Naive thymus-derived CD4-positive, alpha-beta T cell (primary cell): Measurements from ENCODE around the gene DGCR2. TPM values are rescaled to one million over a fixed set of nuclear protein-coding genes. Genes with fewer than 3 reads are reported as not detected.
"Not testable (repeated sequence)": the region's sequence is repeated elsewhere in the genome, so short reads cannot be mapped to it uniquely, and the experiment has no call there.

ENCODE experiments used
- ATAC-seq: fragments of 150-1000 bp; cut with Tn5 transposase; 2 replicates; pipeline ENCODE4 v1.10.0; 2021; ENCODE audit warnings: mild to moderate bottlenecking, moderate library complexity
- CTCF ChIA-PET: fragments of 350-600 bp; sonication (Branson Sonifier 250); formaldehyde crosslinking; loops from one replicate; lab custom pipeline; 2021; ENCODE audit warnings: antibody characterized with exemption; lab: Charles Lee
- POLR2A ChIA-PET: fragments of 350-600 bp; sonication (Branson Sonifier 250); formaldehyde crosslinking; loops from one replicate; lab custom pipeline; 2021; ENCODE audit warnings: antibody characterized with exemption, inconsistent platforms; lab: Charles Lee
- DNase-seq, 9 donors: peaks; one replicate each; pipeline versions ENCODE4 v3.0.0 to v3.0.0-alpha.2; 2020 to 2022; ENCODE audit warnings: mixed read lengths in 1 of 9
- H3K27ac ChIP-seq: one replicate; pipeline ENCODE4 v1.7.0; 2013; ENCODE audit warnings: mild to moderate bottlenecking, low read depth, low read length, moderate library complexity
- H3K27me3 ChIP-seq, 2 donors: one replicate each; pipeline ENCODE4 v1.7.0; 2013; ENCODE audit warnings: low read length in 2 of 2, mild to moderate bottlenecking in 2 of 2, moderate library complexity in 2 of 2; ENCODE audit not compliant: control insufficient read depth in 2 of 2, insufficient read depth in 2 of 2
- H3K36me3 ChIP-seq, 3 experiments: 1 replicate in 2 of 3; 2 replicates in 1 of 3; pipeline ENCODE4 v1.7.0; 2013; ENCODE audit warnings: low read length in 3 of 3, mild to moderate bottlenecking in 3 of 3, moderate library complexity in 1 of 3; ENCODE audit not compliant: insufficient read depth in 3 of 3, control insufficient read depth in 2 of 3
- H3K4me1 ChIP-seq, 2 donors: one replicate each; pipeline ENCODE4 v1.7.0; 2013; ENCODE audit warnings: low read length in 2 of 2, mild to moderate bottlenecking in 2 of 2, moderate library complexity in 1 of 2; ENCODE audit not compliant: control insufficient read depth in 2 of 2, insufficient read depth in 2 of 2
- H3K4me3 ChIP-seq: 2 replicates; pipeline ENCODE4 v1.7.0; 2013; ENCODE audit warnings: mild to moderate bottlenecking, low read length
- H3K9me3 ChIP-seq, 3 experiments: 1 replicate in 2 of 3; 2 replicates in 1 of 3; pipeline ENCODE4 v1.7.0; 2013; ENCODE audit warnings: low read length in 3 of 3; ENCODE audit not compliant: control insufficient read depth in 2 of 3
- H3K27ac Mint-ChIP-seq, 9 donors: one replicate each; pipeline ENCODE4 v1.8.0; 2020 to 2022; ENCODE audit warnings: mixed read lengths in 9 of 9, mild to moderate bottlenecking in 8 of 9, moderate library complexity in 5 of 9, inconsistent platforms in 2 of 9
- H3K27me3 Mint-ChIP-seq, 5 donors: one replicate each; pipeline ENCODE4 v1.8.0; 2021 to 2022; ENCODE audit warnings: mixed read lengths in 5 of 5, mild to moderate bottlenecking in 1 of 5
- H3K36me3 Mint-ChIP-seq, 5 donors: one replicate each; pipeline ENCODE4 v1.8.0; 2020 to 2022; ENCODE audit warnings: mixed read lengths in 5 of 5, mild to moderate bottlenecking in 3 of 5, inconsistent platforms in 1 of 5
- H3K4me1 Mint-ChIP-seq, 7 donors: one replicate each; pipeline ENCODE4 v1.8.0; 2020 to 2022; ENCODE audit warnings: mixed read lengths in 7 of 7, mild to moderate bottlenecking in 3 of 7, inconsistent platforms in 1 of 7
- H3K4me3 Mint-ChIP-seq, 10 donors: one replicate each; pipeline ENCODE4 v1.8.0; 2020 to 2022; ENCODE audit warnings: mild to moderate bottlenecking in 10 of 10, mixed read lengths in 10 of 10, moderate library complexity in 6 of 10, inconsistent platforms in 2 of 10
- H3K9me3 Mint-ChIP-seq, 11 donors: one replicate each; pipeline ENCODE4 v1.8.0; 2020 to 2022; ENCODE audit warnings: mixed read lengths in 11 of 11, mild to moderate bottlenecking in 4 of 11, inconsistent platforms in 1 of 11, moderate library complexity in 1 of 11
- intact Hi-C, 2 donors: fragments of 100-400 bp; cut with micrococcal nuclease; formaldehyde crosslinking; loops; one replicate each; pipeline ENCODE4 v1.15.1; 2023
- polyA plus RNA-seq, 2 donors: library from polyadenylated mRNA; unstranded; fragments of 300-500 nt; fragmentation: Illumina TruSeq; gene quantifications; one replicate each; pipeline ENCODE4 v1.2.3, GENCODE V29; 2021
- total RNA-seq, 6 experiments: library from RNA in 5 of 6; stranded (reverse) in 5 of 6; gene quantifications; 1 replicate in 5 of 6; 2 replicates in 1 of 6; pipeline ENCODE4 v1.2.3 and lab custom pipeline; 2021 to 2026

DGCR2 gene
- total and polyA plus RNA-seq, 7 experiments from 2014 or later, result 38.8 to 81.9 (median 50.4) TPM

DNA sequence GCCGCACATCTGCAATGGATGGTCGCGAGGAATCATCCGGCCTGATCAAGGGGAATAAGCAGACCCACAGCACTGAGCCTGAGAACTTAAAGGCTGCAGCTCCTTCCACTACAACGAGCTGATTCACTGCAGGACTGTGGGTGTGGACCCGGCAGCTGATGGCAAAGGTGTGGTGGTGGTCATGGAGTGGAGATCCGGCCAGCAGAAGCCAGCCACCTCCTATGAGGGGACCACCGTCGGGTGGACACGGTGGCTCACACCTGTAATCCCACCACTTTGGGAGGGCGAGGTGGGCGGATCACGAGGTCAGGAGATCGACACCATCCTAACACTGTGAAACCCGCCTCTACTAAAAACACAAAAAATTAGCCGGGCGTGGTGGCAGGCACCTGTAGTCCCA lies 66.4 kb downstream of the DGCR2 start:
- Histone ChIP-seq H3K4me3 (no peak overlapping the region), H3K4me1 (no peaks in the 10 kb centered on the region), H3K27ac (no peak overlapping the region), H3K27me3 (no peaks in the 10 kb centered on the region), H3K36me3 (peaks cover 5 to 83% (median 7%) of the 10 kb centered on the region in 3 experiments), H3K9me3 (no peaks in the 10 kb centered on the region)
- H3K36me3 Mint-ChIP-seq, result peaks cover 5 to 65% (median 18%) of the 10 kb centered on the region in 5 donors
- peak overlapping the region in 3 of 9 donors; percentile 17 to 61 (median 21) for H3K27ac Mint-ChIP-seq
- no peaks in the 10 kb centered on the region for H3K9me3 Mint-ChIP-seq
- no peak for DNase-seq
- no peak for ATAC-seq
- peaks cover 0 to 23% (median 7%) of the 10 kb centered on the region in 7 donors for H3K4me1 Mint-ChIP-seq
- no peak overlapping the region for H3K4me3 Mint-ChIP-seq
- intact Hi-C loops, result no loop called here
- no peaks in the 10 kb centered on the region for H3K27me3 Mint-ChIP-seq
- POLR2A ChIA-PET, result interaction anchor here (1.3 kb wide), 1 partner anchor 10 kb away, joined by 3 read pairs; no protein-coding TSS in a partner anchor
- CTCF ChIA-PET, result no interaction called here

GRCh38 chr22:19052941-19053541 lies 69.2 kb downstream of the DGCR2 start:
- Histone ChIP-seq H3K27ac (no peak overlapping the region), H3K4me3 (no peak overlapping the region), H3K36me3 (peaks cover 7 to 81% (median 8%) of the 10 kb centered on the region in 3 experiments), H3K9me3 (no peaks in the 10 kb centered on the region), H3K27me3 (no peaks in the 10 kb centered on the region), H3K4me1 (no peaks in the 10 kb centered on the region)
- ChIA-PET CTCF (no interaction called here), POLR2A (no interaction called here)
- H3K27me3 Mint-ChIP-seq, result no peaks in the 10 kb centered on the region
- no peak for DNase-seq
- no peak overlapping the region for H3K4me3 Mint-ChIP-seq
- H3K4me1 Mint-ChIP-seq, result peaks cover 3 to 18% (median 6%) of the 10 kb centered on the region in 7 donors
- H3K36me3 Mint-ChIP-seq, result peaks cover 0 to 51% (median 17%) of the 10 kb centered on the region in 5 donors
- no peak for ATAC-seq
- intact Hi-C loops, result no loop called here
- peak overlapping the region in 2 of 9 donors; percentile 38 to 69 for H3K27ac Mint-ChIP-seq
- peaks cover 0 to 2% (median 0%) of the 10 kb centered on the region in 11 donors for H3K9me3 Mint-ChIP-seq

DNA sequence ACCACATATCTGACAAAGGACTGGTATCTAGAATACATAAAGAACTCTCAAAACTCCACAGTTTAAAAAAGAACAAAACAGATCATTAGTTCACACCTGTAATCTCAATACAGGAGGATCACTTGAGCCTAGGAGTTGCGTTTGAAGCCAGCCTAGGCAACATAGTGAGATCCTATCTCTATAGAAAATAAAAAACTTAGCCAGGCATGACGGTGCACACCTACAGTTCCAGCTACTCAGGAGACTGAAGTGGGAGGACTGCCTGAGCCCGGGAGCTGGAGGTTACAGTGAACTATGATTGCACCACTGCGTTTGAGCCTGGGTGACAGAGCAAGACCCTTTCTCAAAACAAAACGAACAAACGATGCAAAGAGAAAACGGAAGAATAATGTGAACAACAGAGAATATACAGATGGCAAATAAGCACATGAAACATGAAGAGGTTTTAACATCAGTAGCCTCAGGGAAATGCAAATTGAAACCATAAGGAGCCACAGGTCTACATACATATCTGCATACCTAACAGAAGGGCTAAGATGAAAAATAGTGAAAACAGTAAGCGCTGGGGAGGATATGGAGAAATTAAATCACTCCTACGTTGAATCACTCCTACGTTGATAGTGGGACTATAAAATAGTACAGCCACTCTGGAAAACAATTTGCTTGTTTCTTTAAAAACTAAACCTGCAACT lies 70.7 kb downstream of the DGCR2 start:
- no peaks in the 10 kb centered on the region for H3K27me3 Mint-ChIP-seq
- DNase-seq (no peak), ATAC-seq (no peak)
- intact Hi-C loops, result no loop called here
- Histone ChIP-seq H3K4me3 (no peak overlapping the region), H3K9me3 (no peaks in the 10 kb centered on the region), H3K36me3 (peaks cover 7 to 81% (median 23%) of the 10 kb centered on the region in 3 experiments), H3K4me1 (no peaks in the 10 kb centered on the region), H3K27me3 (no peaks in the 10 kb centered on the region), H3K27ac (no peak overlapping the region)
- CTCF ChIA-PET, result no interaction called here
- peaks cover 0 to 18% (median 6%) of the 10 kb centered on the region in 7 donors for H3K4me1 Mint-ChIP-seq
- POLR2A ChIA-PET, result no interaction called here
- no peak overlapping the region for H3K4me3 Mint-ChIP-seq
- H3K27ac Mint-ChIP-seq, result peak overlapping the region in 6 of 9 donors; percentile 5 to 68 (median 36)
- peaks cover 5 to 49% (median 20%) of the 10 kb centered on the region in 5 donors for H3K36me3 Mint-ChIP-seq
- peaks cover 0 to 2% (median 0%) of the 10 kb centered on the region in 11 donors for H3K9me3 Mint-ChIP-seq

DNA sequence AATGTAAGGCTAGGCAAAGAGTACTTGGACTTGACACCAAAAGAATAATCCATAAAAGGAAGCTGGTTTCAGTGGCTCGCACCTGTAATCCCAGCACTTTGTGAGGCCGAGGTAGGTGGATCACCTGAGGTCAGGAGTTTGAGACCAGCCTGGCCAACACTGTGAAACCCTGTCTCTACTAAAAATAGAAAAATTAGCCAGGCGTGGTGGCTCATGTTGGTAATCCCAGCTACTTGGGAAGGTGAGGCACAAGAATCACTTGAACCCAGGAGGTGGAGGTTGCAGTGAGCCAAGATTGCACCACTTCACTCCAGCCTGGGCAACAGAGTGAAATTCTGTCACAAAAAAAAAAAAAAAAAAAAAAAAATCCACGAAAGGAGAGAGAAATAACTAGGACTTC lies 71.4 kb downstream of the DGCR2 start:
- H3K9me3 Mint-ChIP-seq, H3K4me3 ChIP-seq, POLR2A ChIA-PET, H3K27me3 ChIP-seq, H3K4me3 Mint-ChIP-seq, H3K27me3 Mint-ChIP-seq, intact Hi-C loops, CTCF ChIA-PET, H3K4me1 ChIP-seq, H3K27ac ChIP-seq, ATAC-seq, H3K9me3 ChIP-seq, DNase-seq: not testable (repeated sequence)
- H3K36me3 ChIP-seq, result peaks cover 7 to 81% (median 24%) of the 10 kb centered on the region in 3 experiments
- H3K27ac Mint-ChIP-seq, result peak overlapping the region in 2 of 9 donors; percentile 25 to 54
- peaks cover 5 to 50% (median 24%) of the 10 kb centered on the region in 5 donors for H3K36me3 Mint-ChIP-seq
- H3K4me1 Mint-ChIP-seq, result peaks cover 0 to 18% (median 6%) of the 10 kb centered on the region in 7 donors

DNA sequence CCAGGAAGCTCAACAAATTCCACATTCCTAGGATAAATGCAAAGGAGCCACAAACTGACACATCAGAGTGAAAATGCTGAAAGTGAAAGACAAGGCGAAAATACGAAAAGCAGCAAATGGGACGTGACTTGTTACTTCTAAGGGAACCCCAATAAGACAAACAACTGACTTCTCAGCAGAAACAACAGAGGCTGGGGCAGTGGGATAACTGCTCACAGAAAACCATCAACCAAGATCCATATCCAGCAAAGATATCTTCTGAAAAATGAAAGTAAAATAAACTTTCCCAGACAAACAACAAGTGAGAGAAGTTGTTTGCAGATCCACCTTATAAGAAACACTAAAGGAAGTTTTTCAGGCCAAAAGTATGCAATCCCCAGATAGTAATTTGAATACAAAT lies 72.1 kb downstream of the DGCR2 start:
- H3K9me3 ChIP-seq, result no peaks in the 10 kb centered on the region
- Mint-ChIP-seq H3K36me3 (peaks cover 7 to 48% (median 24%) of the 10 kb centered on the region in 5 donors), H3K4me1 (peaks cover 0 to 13% (median 5%) of the 10 kb centered on the region in 7 donors), H3K4me3 (no peak overlapping the region), H3K27me3 (no peaks in the 10 kb centered on the region), H3K27ac (peak overlapping the region in 3 of 9 donors; percentile 13 to 21 (median 15)), H3K9me3 (peaks cover 0 to 2% (median 0%) of the 10 kb centered on the region in 11 donors)
- H3K27ac ChIP-seq, result no peak overlapping the region
- peaks cover 7 to 84% (median 25%) of the 10 kb centered on the region in 3 experiments for H3K36me3 ChIP-seq
- CTCF ChIA-PET, result no interaction called here
- no peak for ATAC-seq
- H3K27me3 ChIP-seq, result no peaks in the 10 kb centered on the region
- no peaks in the 10 kb centered on the region for H3K4me1 ChIP-seq
- POLR2A ChIA-PET, result no interaction called here
- intact Hi-C loops, result no loop called here
- H3K4me3 ChIP-seq, result no peak overlapping the region
- no peak for DNase-seq

DNA sequence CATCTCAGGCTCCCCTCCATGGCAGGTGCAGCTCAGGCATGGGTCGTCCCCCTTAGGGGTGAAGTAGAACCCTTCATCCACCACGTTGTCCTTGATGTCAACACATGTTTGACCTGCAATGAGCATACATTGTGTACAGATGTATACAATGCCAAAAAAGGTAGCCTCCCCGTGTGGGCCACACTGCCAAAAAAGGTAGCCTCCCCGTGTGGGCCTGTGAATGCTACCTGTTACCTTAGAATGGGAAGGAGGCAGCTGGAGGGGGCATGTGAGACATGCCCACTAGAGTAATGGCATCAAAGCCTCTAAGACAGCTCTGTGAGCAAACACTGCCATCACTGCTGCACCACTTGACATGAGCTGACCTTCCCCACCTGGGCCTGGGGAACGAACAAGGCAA lies 73.7 kb downstream of the DGCR2 start:
- H3K4me1 Mint-ChIP-seq, result peaks cover 0 to 6% (median 3%) of the 10 kb centered on the region in 7 donors
- H3K36me3 ChIP-seq, result peaks cover 7 to 91% (median 38%) of the 10 kb centered on the region in 3 experiments
- H3K4me3 ChIP-seq, result no peak overlapping the region
- peaks cover 9 to 51% (median 26%) of the 10 kb centered on the region in 5 donors for H3K36me3 Mint-ChIP-seq
- no peaks in the 10 kb centered on the region for H3K27me3 Mint-ChIP-seq
- no peak overlapping the region for H3K27ac ChIP-seq
- H3K9me3 ChIP-seq, result no peaks in the 10 kb centered on the region
- H3K4me1 ChIP-seq, result no peaks in the 10 kb centered on the region
- H3K27ac Mint-ChIP-seq, result peak overlapping the region in 2 of 9 donors; percentile 17 to 20
- intact Hi-C loops, result no loop called here
- H3K27me3 ChIP-seq, result no peaks in the 10 kb centered on the region
- ChIA-PET CTCF (no interaction called here), POLR2A (no interaction called here)
- DNase-seq, result no peak
- H3K9me3 Mint-ChIP-seq, result peaks cover 0 to 2% (median 0%) of the 10 kb centered on the region in 11 donors
- no peak overlapping the region for H3K4me3 Mint-ChIP-seq
- ATAC-seq, result no peak
